Embryonic facial prominence (tissue), 1 donor: ENCODE measurements around the gene DYSF.
"Not testable (repeated sequence)": the region's sequence is repeated elsewhere in the genome, so short reads cannot be mapped to it uniquely, and the experiment has no call there.

Experiments
- DNase-seq: peaks from one replicate; pipeline ENCODE4 v3.0.0-alpha.2; 2016; ENCODE audit errors: extremely low spot score

Gene DYSF

GRCh38 chr2:71647356-71647755 lies 194.0 kb downstream of the DYSF start:
- no peak for DNase-seq

DNA sequence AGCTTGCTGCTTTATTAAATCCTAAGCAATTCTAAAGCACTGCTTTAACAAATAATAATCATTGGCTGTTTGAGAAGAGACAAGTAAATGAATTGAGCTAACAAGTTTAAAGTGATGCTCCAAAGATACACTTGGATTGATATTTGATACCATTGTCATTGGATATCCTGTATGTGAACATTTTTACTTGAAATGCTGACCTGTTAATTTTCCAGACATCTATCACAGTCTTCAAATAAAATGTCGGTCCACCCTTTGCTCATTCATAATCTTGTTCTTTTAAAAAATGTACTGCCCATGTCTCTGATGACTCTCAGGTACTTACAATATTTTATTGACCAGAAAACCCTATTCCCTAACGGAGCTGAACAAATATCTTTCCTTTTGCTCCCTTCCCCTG lies 202.1 kb downstream of the DYSF start:
- no peak for DNase-seq

DNA sequence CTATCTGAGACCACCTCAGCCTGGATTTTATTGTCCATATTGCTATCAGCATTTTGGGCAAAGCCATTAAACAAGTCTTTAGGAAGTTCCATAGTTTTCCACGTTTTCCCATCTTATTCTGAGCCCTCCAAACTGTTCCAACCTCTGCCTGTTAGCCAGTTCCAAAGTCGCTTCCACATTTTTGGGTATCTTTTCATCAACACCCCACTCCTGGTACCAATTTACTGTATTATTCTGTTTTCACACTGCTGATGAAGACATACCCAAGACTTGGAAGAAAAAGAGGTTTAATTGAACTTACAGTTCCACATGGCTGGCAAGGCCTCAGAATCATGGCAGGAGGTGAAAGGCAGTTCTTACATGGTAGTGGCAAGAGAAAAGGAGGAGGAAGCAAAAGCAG lies 204.9 kb downstream of the DYSF start:
- not testable (repeated sequence) for DNase-seq

DNA sequence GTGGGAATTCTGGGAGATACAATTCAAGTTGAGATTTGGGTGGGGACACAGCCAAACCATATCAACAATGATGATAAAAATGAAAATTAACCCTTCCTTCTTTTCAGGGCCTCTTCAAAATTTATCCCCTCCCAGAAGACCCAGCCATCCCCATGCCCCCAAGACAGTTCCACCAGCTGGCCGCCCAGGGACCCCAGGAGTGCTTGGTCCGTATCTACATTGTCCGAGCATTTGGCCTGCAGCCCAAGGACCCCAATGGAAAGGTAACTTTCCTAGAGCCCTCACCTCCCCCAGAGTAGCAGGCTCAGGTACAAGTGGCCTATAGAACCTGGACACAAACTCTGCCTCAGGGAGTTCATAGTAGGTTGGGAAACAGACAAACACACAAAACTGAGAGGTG lies 205.4 kb downstream of the DYSF start:
- DNase-seq: no peak

- DNase-seq: no peak
Observed at GRCh38 chr2:71659868-71660518, 206.6 kb downstream of the DYSF start.

DNA sequence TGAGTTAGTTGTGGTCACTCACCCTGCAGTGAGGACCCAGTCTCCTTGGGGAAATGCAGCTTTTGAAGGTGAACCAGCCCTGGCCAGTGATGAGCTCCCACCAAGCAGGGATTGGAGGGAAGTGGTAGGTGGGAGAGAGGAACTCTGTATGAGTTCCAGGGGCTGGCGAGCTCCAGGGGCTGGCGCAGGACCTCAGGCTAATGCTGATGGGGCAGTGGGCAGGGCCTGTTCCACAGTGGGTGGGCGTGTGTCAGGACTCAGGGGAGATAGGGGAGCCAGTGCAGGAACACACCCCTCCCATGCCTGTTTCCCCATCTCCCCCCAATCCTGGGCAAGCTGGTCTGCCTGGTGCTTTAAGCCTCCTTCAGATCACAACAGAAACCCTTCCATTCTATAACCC lies 208.4 kb downstream of the DYSF start:
- DNase-seq: no peak

- DNase-seq: no peak
Observed at GRCh38 chr2:71662665-71663394, 209.5 kb downstream of the DYSF start.

DNA sequence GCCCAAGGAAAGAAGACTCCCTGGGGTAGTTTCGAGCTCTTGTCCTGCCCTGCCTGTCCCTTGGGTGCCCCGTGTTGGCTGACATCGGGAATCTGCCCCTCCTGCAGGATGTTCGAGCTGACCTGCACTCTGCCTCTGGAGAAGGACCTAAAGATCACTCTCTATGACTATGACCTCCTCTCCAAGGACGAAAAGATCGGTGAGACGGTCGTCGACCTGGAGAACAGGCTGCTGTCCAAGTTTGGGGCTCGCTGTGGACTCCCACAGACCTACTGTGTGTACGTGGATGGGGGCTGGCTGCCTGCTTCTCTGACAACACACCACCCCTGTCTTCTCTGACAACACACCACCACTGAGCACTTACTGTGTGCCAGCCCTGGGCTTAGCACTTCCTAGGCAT lies 210.8 kb downstream of the DYSF start:
- DNase-seq: no peak

- no peak for DNase-seq
Observed at GRCh38 chr2:71665168-71666093, 212.1 kb downstream of the DYSF start.

GRCh38 chr2:71666094-71666474 lies 212.7 kb downstream of the DYSF start:
- no peak for DNase-seq

DNA sequence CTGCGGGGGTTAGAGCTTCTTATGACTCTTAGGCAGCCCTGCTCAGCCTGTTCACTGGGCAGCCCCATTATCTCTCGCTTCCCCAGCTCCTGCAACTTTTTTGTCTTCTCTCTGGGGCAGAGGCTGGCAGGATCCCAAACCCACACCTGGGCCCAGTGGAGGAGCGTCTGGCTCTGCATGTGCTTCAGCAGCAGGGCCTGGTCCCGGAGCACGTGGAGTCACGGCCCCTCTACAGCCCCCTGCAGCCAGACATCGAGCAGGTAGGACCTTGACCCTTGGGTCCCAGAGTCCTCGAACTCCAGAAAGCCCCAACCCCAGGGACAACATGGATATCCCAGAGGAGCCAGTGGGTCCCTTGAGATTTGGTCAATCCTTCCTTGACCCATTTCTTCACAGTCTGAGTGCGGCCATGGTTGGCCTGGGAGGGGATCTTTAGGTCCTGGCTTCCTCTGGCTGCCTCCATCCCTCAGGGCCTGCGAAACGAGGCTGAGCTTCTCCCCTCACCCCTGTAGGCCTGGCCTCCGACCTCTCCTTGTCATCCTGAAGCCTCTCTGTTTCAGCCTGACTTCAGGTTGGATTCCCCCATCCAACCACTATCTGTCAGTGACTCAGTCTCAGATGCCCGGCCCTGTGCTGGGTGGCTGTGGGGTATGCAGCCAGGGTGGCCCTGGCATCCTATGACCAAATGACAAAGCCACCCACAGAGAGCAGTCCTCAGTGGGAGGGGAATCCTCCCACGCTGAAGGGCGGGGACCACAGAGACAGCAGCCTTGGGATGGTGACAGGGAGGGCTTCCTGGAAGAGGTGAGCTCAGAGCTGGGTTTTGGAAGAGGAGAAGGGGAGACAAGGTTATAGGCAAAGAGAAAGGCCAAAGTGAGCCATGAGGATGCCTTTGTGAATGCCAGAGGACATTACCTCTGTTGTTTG lies 214.2 kb downstream of the DYSF start:
- DNase-seq: no peak

- no peak for DNase-seq
Observed at GRCh38 chr2:71668326-71669057, 215.1 kb downstream of the DYSF start.

GRCh38 chr2:71669058-71669456 lies 215.7 kb downstream of the DYSF start:
- no peak for DNase-seq

GRCh38 chr2:71669628-71670429 lies 216.5 kb downstream of the DYSF start:
- no peak for DNase-seq

- no peak for DNase-seq
Observed at GRCh38 chr2:71670430-71670795, 217.1 kb downstream of the DYSF start.

GRCh38 chr2:71671203-71671854 lies 218.0 kb downstream of the DYSF start:
- no peak for DNase-seq

DNA sequence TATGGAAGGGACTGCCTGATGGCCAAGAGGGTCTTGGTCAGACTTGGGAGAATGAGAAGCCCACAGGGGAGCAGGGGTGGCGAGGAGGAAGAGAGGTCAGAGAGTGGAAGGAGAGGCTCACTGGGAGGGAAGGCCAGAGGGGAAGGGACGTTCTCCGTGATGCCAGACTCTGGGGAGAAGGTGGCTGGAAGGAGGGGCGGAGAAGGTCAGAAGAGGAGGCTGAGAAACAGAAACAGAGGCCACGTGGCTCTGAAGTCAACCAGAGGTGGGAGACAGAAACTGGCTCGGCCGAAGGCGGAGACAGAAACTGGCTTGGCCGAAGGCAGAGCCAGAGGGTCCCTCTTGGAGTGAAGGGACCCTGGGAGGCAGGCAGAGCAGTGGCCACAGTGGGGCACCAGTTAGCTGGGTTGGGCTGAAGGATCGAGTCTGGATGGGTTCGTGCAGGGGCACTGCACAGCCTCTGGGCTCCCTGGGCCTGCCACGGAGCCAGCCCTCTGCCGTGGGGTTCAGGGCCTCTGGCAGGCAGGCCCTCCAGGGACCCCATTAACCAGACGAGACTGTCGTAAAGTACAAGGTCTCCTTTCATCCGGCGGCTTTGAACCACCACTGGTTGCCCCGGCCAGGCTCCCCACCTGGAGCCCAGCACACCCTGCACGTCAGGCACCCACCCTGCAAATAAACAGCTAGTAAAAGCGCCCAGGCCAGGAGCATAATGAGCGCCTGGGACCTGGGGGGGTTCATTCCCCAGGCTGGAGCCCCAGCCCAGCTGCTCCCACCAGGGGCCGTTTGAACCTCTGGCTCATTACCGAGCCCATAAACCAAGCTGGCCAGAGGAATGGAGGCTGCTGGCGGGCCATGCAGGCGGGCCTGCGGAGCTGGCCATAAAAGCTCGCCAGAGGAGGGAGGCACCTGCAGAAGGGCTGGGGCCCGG lies 218.8 kb downstream of the DYSF start:
- DNase-seq: no peak
